Fibroblast of pulmonary artery (primary cell): ENCODE results near the gene RHOG.

Experiments used
- DNase-seq: peaks from one replicate; pipeline ENCODE4 v3.0.0-alpha.2; 2010; ENCODE audit warnings: low read depth
- H3K4me3 ChIP-seq: replicated peaks from 2 replicates; pipeline ENCODE4 v1.5.1; 2011; ENCODE audit warnings: low read depth, mild to moderate bottlenecking, control low read depth, low read length, moderate library complexity
- CTCF ChIP-seq: IDR thresholded peaks from 2 replicates; pipeline ENCODE4 v1.5.1; 2011; ENCODE audit warnings: mild to moderate bottlenecking, control low read depth, low read length, inconsistent platforms; ENCODE audit errors: missing control alignments

Gene RHOG

GRCh38 chr11:3799873-3800272 is 40.9 kb downstream of the RHOG start:
- no peak for TF ChIP-seq CTCF
- DNase-seq = no peak
- H3K4me3 ChIP-seq = no peak overlapping the region

GRCh38 chr11:3799143-3799542 is 41.6 kb downstream of the RHOG start:
- no peak for DNase-seq
- no peak overlapping the region for H3K4me3 ChIP-seq
- TF ChIP-seq CTCF = no peak

- peak within 1 kb of the TSS; percentile 82 for H3K4me3 ChIP-seq
- DNase-seq = peak; percentile 100
- no peak for TF ChIP-seq CTCF
Observed at GRCh38 chr11:3797329-3798090, 43.2 kb downstream of the RHOG start, which contains the start of gene NUP98. Gene NUP98, minus strand, starts transcription at chr11:3797554. Its CDS starts 15,437 bp downstream, at chr11:3782117.

GRCh38 chr11:3796801-3797328 is 43.9 kb downstream of the RHOG start:
- DNase-seq = peak; percentile 5
- TF ChIP-seq CTCF = no peak
- H3K4me3 ChIP-seq = peak overlapping the region; percentile 82

DNA sequence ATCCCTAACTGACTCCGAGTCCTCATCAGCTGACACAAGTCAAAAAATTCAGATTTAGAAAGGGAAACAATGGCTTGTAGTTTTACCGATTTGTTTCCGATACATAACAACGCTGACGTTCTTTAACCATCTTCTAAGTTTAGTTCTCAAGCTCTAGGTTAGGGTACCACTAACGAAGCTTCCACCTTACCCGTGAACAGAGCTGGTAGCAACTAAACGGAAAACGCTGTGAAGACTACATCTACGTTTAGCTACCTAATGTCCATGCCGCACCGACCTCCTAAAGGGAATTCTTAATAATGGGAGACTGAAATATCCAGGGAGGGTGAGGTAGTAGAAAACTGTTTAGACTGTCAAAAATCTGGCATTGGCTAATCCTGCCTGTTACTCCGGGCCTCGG is 44.4 kb downstream of the RHOG start:
- TF ChIP-seq CTCF = no peak
- peak overlapping the region; percentile 82 for H3K4me3 ChIP-seq
- DNase-seq = no peak

GRCh38 chr11:3796002-3796311 is 44.8 kb downstream of the RHOG start:
- no peak for TF ChIP-seq CTCF
- DNase-seq = no peak
- H3K4me3 ChIP-seq = peak overlapping the region; percentile 82
